DOHH2 (cell line): ENCODE results near the gene MAP3K10.

ENCODE experiments used
- H3F3A ChIP-seq: fragments of 200-600 bp; sonication (generic), shearing (Covaris generic); 2 replicates; pipeline ENCODE4 v1.6.0; 2016; ENCODE audit warnings: antibody characterized with exemption, mild to moderate bottlenecking; ENCODE audit not compliant: control insufficient read depth, insufficient read depth
- H3K27ac ChIP-seq: fragments of 200-600 bp; sonication (generic); 2 replicates; pipeline ENCODE4 v1.5.1; 2014; ENCODE audit warnings: low read depth, mild to moderate bottlenecking, low read length, moderate library complexity
- H3K27me3 ChIP-seq: fragments of 200-600 bp; sonication (generic); 2 replicates; pipeline ENCODE4 v1.6.1; 2014; ENCODE audit warnings: mild to moderate bottlenecking, low read length, mixed read lengths; ENCODE audit not compliant: control insufficient read depth
- H3K36me3 ChIP-seq: fragments of 200-600 bp; sonication (generic); 2 replicates; pipeline ENCODE4 v1.6.1; 2014; ENCODE audit warnings: mild to moderate bottlenecking, low read length, moderate library complexity, mixed read lengths; ENCODE audit not compliant: control insufficient read depth
- H3K4me1 ChIP-seq: fragments of 200-600 bp; sonication (generic); 2 replicates; pipeline ENCODE4 v1.6.1; 2014; ENCODE audit warnings: mild to moderate bottlenecking, low read length, mixed read lengths; ENCODE audit not compliant: control insufficient read depth
- H3K4me2 ChIP-seq: fragments of 200-600 bp; sonication (generic); 2 replicates; pipeline ENCODE4 v1.6.0; 2014; ENCODE audit warnings: mild to moderate bottlenecking, low read length, moderate library complexity
- H3K4me3 ChIP-seq: fragments of 200-600 bp; sonication (generic); 2 replicates; pipeline ENCODE4 v1.5.1; 2014; ENCODE audit warnings: mild to moderate bottlenecking, low read length, mixed read lengths
- H3K79me2 ChIP-seq: fragments of 200-600 bp; sonication (generic); 2 replicates; pipeline ENCODE4 v1.6.1; 2014; ENCODE audit warnings: mild to moderate bottlenecking, low read length, mixed read lengths; ENCODE audit not compliant: control insufficient read depth
- H3K9me2 ChIP-seq: fragments of 200-600 bp; sonication (generic); replicated peaks from 2 replicates; pipeline ENCODE4 v1.6.1; 2014; ENCODE audit warnings: mild to moderate bottlenecking, low read length, mixed read lengths; ENCODE audit not compliant: control insufficient read depth
- H3K9me3 ChIP-seq: fragments of 200-600 bp; sonication (generic); 2 replicates; pipeline ENCODE4 v1.6.1; 2014; ENCODE audit warnings: antibody characterized with exemption, low read length, mixed read lengths; ENCODE audit not compliant: control insufficient read depth, insufficient read depth
- H4K20me1 ChIP-seq: fragments of 200-600 bp; sonication (generic); 2 replicates; pipeline ENCODE4 v1.6.0; 2014; ENCODE audit warnings: low read depth, mild to moderate bottlenecking, antibody characterized with exemption, low read length, moderate library complexity; ENCODE audit not compliant: control insufficient read depth, insufficient read depth
- EZH2phosphoT487 ChIP-seq: fragments of 200-600 bp; sonication (generic); IDR thresholded peaks from 2 replicates; pipeline ENCODE4 v1.6.1; 2017; ENCODE audit warnings: borderline replicate concordance, mild to moderate bottlenecking, antibody characterized with exemption, low read length, moderate library complexity, mixed read lengths
- TF ChIP-seq, protein P1 (sequence below): fragments of 200-600 bp; sonication (generic); IDR thresholded peaks from one replicate; pipeline ENCODE4 v1.5.1; 2014; ENCODE audit warnings: antibody characterized with exemption, mild to moderate bottlenecking, low read depth, low read length; ENCODE audit not compliant: poor library complexity, severe bottlenecking

The MAP3K10 gene

GRCh38 chr19:40174092-40174491 lies 17.1 kb upstream of the MAP3K10 start:
- no peaks in the 10 kb centered on the region for H3K9me2 ChIP-seq
- no peaks in the 10 kb centered on the region for H3K36me3 ChIP-seq
- H3K79me2 ChIP-seq, result no peaks in the 10 kb centered on the region
- H3K4me3 ChIP-seq, result no peak overlapping the region
- H3F3A ChIP-seq, result no peaks in the 10 kb centered on the region
- TF ChIP-seq EZH2phosphoT487, result no peak
- TF ChIP-seq, protein P1, sequence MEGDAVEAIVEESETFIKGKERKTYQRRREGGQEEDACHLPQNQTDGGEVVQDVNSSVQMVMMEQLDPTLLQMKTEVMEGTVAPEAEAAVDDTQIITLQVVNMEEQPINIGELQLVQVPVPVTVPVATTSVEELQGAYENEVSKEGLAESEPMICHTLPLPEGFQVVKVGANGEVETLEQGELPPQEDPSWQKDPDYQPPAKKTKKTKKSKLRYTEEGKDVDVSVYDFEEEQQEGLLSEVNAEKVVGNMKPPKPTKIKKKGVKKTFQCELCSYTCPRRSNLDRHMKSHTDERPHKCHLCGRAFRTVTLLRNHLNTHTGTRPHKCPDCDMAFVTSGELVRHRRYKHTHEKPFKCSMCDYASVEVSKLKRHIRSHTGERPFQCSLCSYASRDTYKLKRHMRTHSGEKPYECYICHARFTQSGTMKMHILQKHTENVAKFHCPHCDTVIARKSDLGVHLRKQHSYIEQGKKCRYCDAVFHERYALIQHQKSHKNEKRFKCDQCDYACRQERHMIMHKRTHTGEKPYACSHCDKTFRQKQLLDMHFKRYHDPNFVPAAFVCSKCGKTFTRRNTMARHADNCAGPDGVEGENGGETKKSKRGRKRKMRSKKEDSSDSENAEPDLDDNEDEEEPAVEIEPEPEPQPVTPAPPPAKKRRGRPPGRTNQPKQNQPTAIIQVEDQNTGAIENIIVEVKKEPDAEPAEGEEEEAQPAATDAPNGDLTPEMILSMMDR, result no peak
- no peak overlapping the region for H3K27ac ChIP-seq
- H3K4me2 ChIP-seq, result no peak overlapping the region
- peaks cover 2% of the 10 kb centered on the region; the same call in 1 of the 2 replicates for H3K27me3 ChIP-seq
- no peaks in the 10 kb centered on the region for H3K9me3 ChIP-seq
- H4K20me1 ChIP-seq, result no peaks in the 10 kb centered on the region
- H3K4me1 ChIP-seq, result no peaks in the 10 kb centered on the region

GRCh38 chr19:40175820-40176219 lies 15.4 kb upstream of the MAP3K10 start:
- H3K27ac ChIP-seq, result no peak overlapping the region
- H3K9me3 ChIP-seq, result no peaks in the 10 kb centered on the region
- TF ChIP-seq EZH2phosphoT487, result no peak
- TF ChIP-seq, protein P1, result no peak
- H4K20me1 ChIP-seq, result no peaks in the 10 kb centered on the region
- no peaks in the 10 kb centered on the region for H3K79me2 ChIP-seq
- no peaks in the 10 kb centered on the region for H3K36me3 ChIP-seq
- no peaks in the 10 kb centered on the region for H3K4me1 ChIP-seq
- no peak overlapping the region for H3K4me2 ChIP-seq
- no peaks in the 10 kb centered on the region for H3F3A ChIP-seq
- H3K4me3 ChIP-seq, result no peak overlapping the region
- H3K27me3 ChIP-seq, result peaks cover 7% of the 10 kb centered on the region; the same call in 1 of the 2 replicates
- H3K9me2 ChIP-seq, result no peaks in the 10 kb centered on the region

- Histone ChIP-seq H3F3A (no peaks in the 10 kb centered on the region), H3K79me2 (no peaks in the 10 kb centered on the region), H3K36me3 (no peaks in the 10 kb centered on the region), H3K4me3 (no peak overlapping the region), H3K9me3 (no peaks in the 10 kb centered on the region), H4K20me1 (no peaks in the 10 kb centered on the region), H3K4me2 (no peak overlapping the region), H3K9me2 (no peaks in the 10 kb centered on the region), H3K4me1 (no peaks in the 10 kb centered on the region), H3K27me3 (peaks cover 7% of the 10 kb centered on the region; the same call in 1 of the 2 replicates), H3K27ac (no peak overlapping the region)
- TF ChIP-seq EZH2phosphoT487, result no peak
- TF ChIP-seq, protein P1, result no peak
Measured at GRCh38 chr19:40177286-40178070, 13.7 kb upstream of the MAP3K10 start.
